Stimulated activated CD8-positive, alpha-beta memory T cell treated with anti-CD3 and anti-CD28 coated beads, Interleukin-4, amount 100 ng/mL, for 1 hour (primary cell): ENCODE measurements around the gene FAM200B.

ENCODE experiments used
- DNase-seq, 2 donors: peaks; one replicate each; pipeline ENCODE4 v3.0.0-alpha.2; 2020; ENCODE audit warnings: low read depth in 2 of 2, low spot score in 1 of 2

The FAM200B gene

DNA sequence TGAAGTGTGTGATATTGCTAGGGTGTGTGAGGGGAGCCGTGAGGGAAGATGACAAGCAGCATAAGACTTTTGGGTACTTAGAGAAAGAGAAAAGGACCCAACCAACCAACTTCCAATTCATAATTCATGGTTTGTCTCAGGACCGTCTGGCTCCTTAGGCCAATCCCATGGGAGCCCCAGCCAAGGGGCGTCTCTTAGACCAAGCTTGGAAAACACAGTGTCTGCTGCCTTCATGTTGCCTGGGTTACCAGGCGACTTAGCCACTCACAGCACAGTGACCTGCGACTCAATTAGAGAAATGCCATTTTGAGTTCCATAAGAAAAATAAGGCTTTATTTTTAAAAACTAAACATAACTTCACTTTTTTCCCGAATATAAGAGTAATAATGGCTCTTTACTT, 53.9 kb downstream of the FAM200B start:
- DNase-seq = no peak

DNA sequence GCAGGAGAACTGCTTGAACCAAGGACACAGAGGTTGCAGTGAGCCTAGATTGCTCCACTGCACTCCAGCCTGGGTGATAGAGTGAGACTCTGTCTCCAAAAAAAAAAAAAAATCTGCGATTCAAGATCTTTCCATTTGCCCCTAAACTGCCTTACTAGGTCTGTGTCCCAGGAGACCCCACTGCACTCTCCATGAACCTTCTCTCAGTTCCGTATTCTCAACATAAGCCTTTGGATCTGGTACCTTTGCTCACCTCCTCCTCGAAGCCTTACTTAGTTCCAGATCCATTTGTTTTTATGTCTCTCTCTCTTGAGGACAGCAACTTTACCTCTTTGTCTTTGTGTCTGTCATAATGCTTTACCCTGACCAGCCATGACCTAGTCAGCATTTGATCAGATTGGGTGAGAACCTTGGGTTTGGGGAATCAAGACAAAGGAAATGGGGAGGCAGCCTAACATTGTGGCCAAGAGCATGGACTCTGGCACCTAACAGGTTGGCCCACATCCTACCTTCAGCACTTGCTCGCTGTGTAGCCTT, 55.0 kb downstream of the FAM200B start:
- DNase-seq = no peak

DNA sequence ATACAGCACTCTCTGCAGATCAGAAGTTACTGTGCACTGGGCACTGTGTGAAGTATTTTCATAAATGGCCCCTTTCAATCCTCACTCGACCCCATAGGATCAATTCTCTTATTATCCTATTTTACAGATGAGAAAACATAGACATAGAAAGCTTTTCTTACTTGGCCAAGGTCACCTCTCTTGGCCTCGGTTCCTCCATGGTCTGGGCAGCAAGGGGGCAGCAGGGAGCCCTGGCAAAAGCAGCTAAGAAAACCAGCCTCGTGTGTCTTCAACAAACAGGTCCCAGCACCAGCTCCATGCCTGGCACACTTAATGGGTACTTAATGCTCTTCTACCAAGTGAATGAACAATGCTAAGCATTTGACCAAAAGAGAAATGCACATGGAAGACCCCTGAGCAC, 55.6 kb downstream of the FAM200B start:
- no peak for DNase-seq

DNA sequence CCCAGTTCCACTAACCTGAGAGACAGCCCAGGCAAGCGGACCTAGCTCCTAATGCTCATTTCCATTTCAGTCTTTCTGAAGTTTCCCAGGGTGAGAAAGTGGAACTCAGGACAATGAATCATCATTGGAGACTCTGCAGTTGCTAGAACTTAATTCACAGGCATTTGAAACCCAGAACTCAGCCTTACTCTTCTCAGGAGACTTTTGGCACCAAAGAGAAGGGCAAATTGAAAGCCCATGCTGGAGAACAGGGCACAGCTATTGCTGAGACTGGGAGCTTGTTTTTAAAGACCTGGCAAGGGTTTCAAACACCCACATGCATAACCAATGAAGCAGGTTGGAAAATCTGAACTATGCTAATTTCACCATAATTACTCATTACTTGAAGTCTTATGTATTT, 57.2 kb downstream of the FAM200B start:
- no peak for DNase-seq
